ENCODE results near the gene WNT7B.

DNA sequence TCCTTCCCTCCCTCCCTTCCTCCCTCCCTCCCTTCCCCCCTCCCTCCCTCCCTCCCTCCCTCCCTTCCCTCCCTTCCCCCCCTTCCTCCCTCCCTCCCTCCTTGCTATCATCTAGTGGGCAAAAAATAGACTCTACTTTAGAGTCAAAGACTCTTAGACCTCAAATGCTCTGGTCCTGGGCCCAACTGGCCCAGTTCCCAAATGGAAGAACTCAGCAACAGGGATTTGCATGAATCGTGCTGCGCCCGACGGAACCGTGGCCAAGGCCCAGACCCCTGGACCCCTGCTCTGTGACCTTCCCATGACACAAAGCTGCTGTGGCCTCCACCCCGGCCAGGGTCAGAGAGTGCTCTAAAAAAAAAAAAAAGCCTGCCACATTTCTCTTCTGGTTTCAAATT lies 97.4 kb downstream of the WNT7B start:
- TF ChIP-seq CTCF (IDR thresholded peaks at IDR 0.05), result no peak
- no peak for TF ChIP-seq ZFX (IDR thresholded peaks at IDR 0.05; ENCODE audit: borderline replicate concordance)
